Mesenteric fat pad (tissue), 1 donor: ENCODE results near the gene KAZN. TPM values are rescaled to one million over a fixed set of nuclear protein-coding genes. Genes with fewer than 3 reads are reported as not detected.

Source experiments
- DNase-seq: peaks from one replicate; pipeline ENCODE4 v3.0.0-alpha.2; 2020; ENCODE audit warnings: low spot score
- total RNA-seq: library from RNA; stranded (reverse); fragmentation: NEBNext Ultra II Directional; extraction: Animal tissue kit (Norgen Biotek cat#: 25700); gene quantifications from one replicate; pipeline ENCODE4 v1.2.1, GENCODE V29; 2021
- donor health status: DM: yes; HTN: yes; CAD: no.

The KAZN gene
- total RNA-seq, 1 donor from 2014 or later: 26.9 TPM

GRCh38 chr1:14817223-14818170 lies 219.0 kb downstream of the KAZN start:
- no peak for DNase-seq

GRCh38 chr1:14820295-14821085 lies 222.0 kb downstream of the KAZN start:
- DNase-seq: no peak

GRCh38 chr1:14822493-14822892 lies 224.0 kb downstream of the KAZN start:
- no peak for DNase-seq

- DNase-seq: no peak
These were observed 224.5 kb downstream of the KAZN start for GRCh38 chr1:14822996-14823395.

- no peak for DNase-seq
These were observed 225.9 kb downstream of the KAZN start for GRCh38 chr1:14824314-14824915.

- no peak for DNase-seq
These were observed 226.9 kb downstream of the KAZN start for GRCh38 chr1:14825396-14825795.

- DNase-seq: no peak
These were observed 227.7 kb downstream of the KAZN start for GRCh38 chr1:14826172-14826636.

DNA sequence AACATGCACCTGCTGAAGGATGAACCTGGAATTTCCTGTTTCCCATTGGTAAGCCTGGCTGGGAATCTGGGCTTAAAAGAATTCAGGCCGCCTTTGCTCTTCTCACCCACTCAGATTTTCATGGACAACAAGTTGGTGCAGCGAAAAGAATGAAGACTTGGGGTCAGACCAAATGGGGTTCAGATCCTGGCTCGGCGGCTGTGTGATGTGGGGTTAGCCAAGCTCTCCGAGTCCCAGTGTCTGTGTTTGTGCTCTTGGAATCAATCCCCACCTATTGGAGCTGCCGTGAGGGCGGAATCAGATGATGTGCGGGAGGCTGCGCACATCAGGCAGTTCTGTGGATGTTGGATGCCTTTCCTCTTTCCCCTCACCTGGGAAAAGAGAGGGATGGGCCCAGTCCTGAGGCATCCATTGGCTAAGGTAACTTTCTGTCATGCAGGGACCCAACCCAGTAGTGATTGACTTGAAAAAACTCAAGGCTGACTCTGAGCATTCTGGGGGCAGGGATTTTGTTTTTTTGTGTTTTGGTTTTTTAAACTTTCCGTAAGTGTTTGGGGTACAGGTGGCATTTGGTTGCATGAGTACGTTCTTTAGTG lies 228.3 kb downstream of the KAZN start:
- DNase-seq: no peak

- DNase-seq: no peak
These were observed 229.4 kb downstream of the KAZN start for GRCh38 chr1:14827870-14828269.

DNA sequence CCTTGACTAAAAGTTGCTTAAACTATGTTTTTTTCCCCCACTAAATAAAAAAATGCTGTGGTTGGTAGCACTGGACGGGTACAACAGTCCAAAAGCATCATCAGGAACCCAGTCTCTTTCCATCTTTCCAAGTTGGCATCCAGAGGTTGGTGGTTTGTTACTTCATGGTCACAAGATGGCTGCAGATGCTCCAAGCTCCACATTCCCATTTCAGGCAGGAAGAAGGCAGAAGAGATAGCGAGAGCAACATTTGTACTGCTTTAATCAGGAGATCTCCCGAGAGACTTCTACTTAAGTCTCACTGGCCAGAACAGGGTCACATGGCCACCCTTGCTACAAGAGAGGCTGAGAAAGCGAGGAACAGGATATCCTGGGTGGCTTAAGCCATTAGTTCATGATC lies 230.2 kb downstream of the KAZN start:
- DNase-seq: no peak

- no peak for DNase-seq
These were observed 237.2 kb downstream of the KAZN start for GRCh38 chr1:14835725-14836124.

- no peak for DNase-seq
These were observed 238.1 kb downstream of the KAZN start for GRCh38 chr1:14836426-14837140.

GRCh38 chr1:14840374-14840773 lies 241.9 kb downstream of the KAZN start:
- DNase-seq: no peak

DNA sequence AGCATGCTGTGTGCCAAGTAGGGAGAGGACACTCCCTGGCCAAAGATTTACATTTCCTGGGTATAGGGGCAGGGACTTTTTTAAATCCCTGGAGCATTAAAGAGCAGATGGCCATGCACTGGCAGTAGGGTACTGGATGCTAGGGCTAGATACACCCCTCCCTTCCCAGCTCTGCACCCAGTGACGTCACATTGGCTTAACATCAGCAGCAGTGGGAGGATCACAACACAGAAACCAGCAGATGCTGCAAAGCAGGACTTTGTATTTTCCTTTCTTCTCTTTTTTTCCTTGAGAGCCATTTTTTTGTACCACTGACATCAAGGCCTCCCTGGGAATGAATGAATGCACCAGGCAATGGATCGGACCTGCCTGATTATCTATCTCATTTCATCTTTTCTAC lies 243.0 kb downstream of the KAZN start:
- DNase-seq: no peak

- no peak for DNase-seq
These were observed 243.5 kb downstream of the KAZN start for GRCh38 chr1:14841951-14842350.

DNA sequence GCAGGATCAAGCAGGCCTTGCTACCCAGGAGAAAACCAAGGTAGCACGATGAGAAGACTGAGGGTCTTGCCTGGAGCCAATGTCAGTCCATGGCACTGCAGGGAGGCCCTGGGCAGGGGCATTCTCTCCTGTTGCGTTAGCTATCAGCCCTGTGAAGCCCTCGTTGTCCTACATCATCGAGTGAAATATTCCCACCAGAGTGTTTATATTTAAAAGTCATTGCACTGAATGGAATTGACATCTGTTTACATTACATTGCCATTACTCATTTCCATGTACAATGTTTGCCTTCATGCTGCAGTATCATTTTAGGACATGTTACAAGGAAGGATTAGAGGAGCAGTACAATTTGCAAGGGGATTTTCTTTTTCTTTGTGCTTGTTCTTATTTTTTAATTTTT lies 243.9 kb downstream of the KAZN start:
- no peak for DNase-seq

DNA sequence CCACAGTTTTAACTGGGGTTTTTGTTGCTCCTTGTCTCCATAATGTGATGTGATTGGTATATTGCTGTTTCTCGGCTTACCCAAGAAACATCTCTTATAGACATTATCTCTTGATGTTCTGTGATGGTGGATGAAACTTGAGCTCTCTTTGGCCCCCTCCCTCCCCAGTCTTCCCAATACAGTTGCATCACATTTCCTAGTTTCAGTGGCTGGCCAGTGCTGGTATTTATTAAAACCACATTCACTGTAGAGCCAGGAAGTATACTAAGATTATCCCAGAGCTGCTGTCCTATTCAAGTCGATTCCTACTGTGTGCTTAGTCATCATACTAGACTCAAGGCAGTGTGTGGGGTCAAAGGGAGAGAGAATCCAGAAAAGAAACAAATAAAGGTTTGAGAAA lies 244.4 kb downstream of the KAZN start:
- no peak for DNase-seq

DNA sequence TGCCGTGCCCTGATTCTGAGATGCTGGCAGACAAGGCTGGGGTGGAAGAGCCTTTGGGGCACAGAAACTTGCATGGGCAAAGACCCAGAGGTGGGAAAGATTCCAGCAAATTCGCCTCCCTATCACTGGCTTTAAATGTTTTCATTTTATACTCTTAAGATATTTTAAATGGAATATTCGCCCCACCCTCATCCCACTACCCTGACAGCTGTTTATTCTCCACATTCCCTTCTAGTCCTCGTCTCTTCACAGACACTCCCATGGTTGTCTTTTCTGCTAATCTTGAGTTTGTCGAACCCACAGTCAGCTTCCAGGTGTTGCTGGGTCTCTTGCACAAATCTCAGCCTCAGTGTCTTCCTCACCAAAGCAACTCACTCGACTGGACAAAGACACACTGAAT lies 245.0 kb downstream of the KAZN start:
- DNase-seq: no peak

DNA sequence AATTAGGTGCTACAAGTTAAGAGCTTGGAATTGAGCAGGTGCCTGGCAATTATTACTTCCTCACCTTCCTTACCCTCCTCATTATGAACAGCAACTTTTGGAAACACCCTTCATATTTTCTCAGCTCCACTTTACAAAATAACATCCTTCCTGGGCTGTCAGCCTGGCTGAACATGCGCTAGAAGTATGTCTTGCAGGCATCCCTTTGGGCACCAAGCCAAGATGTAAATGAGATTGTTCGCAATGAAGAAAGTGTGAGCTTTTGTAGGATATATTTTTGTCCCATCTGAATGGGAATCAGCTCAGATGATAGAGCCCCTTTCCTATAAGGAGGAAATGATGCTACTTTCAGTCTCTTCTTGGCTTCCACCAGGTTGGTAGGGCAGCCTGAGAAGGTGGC lies 245.9 kb downstream of the KAZN start:
- DNase-seq: no peak

DNA sequence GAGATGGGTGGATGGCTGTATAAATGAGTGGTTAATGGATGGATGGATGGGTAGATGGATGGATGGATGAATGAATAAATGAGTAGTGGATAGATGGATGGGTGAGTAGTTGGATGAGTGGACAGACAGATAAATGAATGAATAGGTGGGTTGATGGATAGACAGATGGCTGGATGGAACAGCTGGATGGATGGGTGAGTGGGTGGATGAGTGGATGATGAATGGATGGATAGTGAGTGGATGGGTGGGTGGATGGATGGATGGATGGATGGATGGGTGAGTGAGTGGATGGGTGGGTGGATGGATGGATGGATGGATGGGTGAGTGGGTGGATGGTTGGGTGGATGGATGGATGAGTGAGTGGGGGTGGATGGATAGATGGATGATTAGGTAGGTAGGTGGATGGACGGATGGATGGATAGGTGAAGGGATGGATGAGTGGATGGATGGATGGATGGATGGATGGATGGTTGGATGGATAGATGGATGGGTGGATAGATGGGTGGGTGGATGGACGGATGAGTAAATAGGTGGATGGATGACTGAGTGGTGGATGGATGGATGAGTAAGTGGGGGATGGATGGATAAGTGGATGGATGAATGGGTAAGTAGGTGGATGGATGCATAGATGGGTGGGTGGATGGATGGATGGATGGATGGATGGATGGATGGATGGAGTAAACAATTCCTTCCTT lies 246.6 kb downstream of the KAZN start:
- no peak for DNase-seq
